Measurements from ENCODE around the gene ZDHHC14. TPM values are rescaled to one million over a fixed set of nuclear protein-coding genes. Genes with fewer than 3 reads are reported as not detected.

The ZDHHC14 gene
- total and polyA plus RNA-seq, 2 of the 8 experiments (the other 6 are each of a cell fraction or from before 2014, with no cell fraction given), result 2.9 to 5.3 TPM

DNA sequence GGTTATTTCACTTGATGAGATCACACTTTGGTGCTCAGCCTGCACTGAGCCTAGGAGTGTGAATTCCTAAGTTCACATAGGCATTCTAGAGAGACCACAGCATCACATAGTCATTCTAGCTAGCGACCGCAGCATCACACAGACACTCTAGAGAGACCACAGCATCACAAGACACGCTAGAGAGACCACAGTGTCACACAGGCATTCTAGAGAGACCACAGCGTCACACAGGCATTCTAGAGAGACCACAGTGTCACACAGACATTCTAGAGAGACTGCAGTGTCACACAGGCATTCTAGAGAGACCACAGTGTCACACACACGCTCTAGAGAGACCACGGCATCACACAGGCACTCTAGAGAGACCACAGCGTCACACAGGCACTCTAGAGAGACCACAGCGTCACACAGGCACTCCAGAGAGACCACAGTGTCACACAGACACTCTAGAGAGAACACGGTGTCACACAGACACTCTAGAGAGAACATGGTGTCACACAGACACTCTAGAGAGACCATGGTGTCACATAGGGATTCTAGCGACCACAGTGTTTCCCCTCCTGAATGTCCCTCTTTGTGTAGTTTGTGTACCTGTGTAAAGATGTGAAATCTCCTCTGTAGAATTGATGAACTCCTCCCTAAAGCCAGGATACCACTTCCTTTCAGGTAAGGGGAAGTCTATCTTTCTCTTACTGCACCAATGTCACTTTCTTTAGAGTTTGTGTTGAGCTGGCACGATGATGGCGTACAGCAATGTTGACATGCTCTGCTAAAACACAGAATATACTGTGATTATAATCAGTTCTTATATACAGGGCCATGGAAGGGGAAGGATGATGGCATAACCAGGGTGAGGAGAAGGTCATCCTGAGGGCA is 169.4 kb downstream of the ZDHHC14 start (continued):
- TF ChIP-seq CHD7 (IDR thresholded peaks at IDR 0.05; ENCODE audit: insufficient replicate concordance, low read length) (no peak), HDAC2 (IDR thresholded peaks at IDR 0.05; ENCODE audit: borderline replicate concordance in 1 of 2, low read depth in 2 of 2, low read length in 2 of 2) (no peak), NRF1 (IDR thresholded peaks at IDR 0.05; ENCODE audit: low read depth, low read length) (no peak), TBP (IDR thresholded peaks at IDR 0.05; ENCODE audit: low read depth, low read length) (no peak), CBX8 (IDR thresholded peaks at IDR 0.05; ENCODE audit: borderline replicate concordance, low read depth, low read length) (no peak), CBX5 (IDR thresholded peaks at IDR 0.05; ENCODE audit: low read depth, low read length) (no peak), ATF2 (IDR thresholded peaks at IDR 0.05; ENCODE audit: low read length) (no peak), POLR2A (IDR thresholded peaks at IDR 0.05; ENCODE audit: control extremely low read depth in 1 of 2, low read depth in 2 of 2, low read length in 2 of 2) (no peak)
